Occipital lobe (tissue), 2 donors: ENCODE measurements around the gene SACS. TPM values are rescaled to one million over a fixed set of nuclear protein-coding genes. Genes with fewer than 3 reads are reported as not detected.

ENCODE experiments used
- DNase-seq: peaks from one replicate; lab custom pipeline; 2025; lab: John Stamatoyannopoulos, UW
- total RNA-seq: library from RNA; depleted of rRNA; stranded (reverse); fragments of >200 nt; gene quantifications from one replicate; pipeline ENCODE4 v1.2.3, GENCODE V29; 2014

The SACS gene
- total RNA-seq, 1 donor from 2014 or later = 177 TPM

GRCh38 chr13:23292586-23292985 is 140.9 kb downstream of the SACS start:
- DNase-seq = no peak

- DNase-seq = no peak
Observed at GRCh38 chr13:23289917-23290357, 143.6 kb downstream of the SACS start.

GRCh38 chr13:23288995-23289394 is 144.5 kb downstream of the SACS start:
- DNase-seq = no peak

- DNase-seq = no peak
Observed at GRCh38 chr13:23288564-23288963, 144.9 kb downstream of the SACS start.

- DNase-seq = no peak
Observed at GRCh38 chr13:23279321-23279720, 154.2 kb downstream of the SACS start.

Other genes with a start within 250 kb of the SACS start
- gene TNFRSF19, start 136.7 kb upstream of the SACS start, total RNA-seq = 18.6 TPM